ENCODE results near the gene ZNF536.

The ZNF536 gene

GRCh38 chr19:30361721-30362120, 10.5 kb upstream of the ZNF536 start:
- H3K4me3 ChIP-seq (ENCODE audit: low read depth, low read length) = no peak overlapping the region

GRCh38 chr19:30362156-30362754, 9.9 kb upstream of the ZNF536 start:
- no peak overlapping the region for H3K4me3 ChIP-seq (ENCODE audit: low read depth, low read length)

GRCh38 chr19:30363073-30363472, 9.1 kb upstream of the ZNF536 start:
- no peak overlapping the region for H3K4me3 ChIP-seq (ENCODE audit: low read depth, low read length)

- no peak overlapping the region for H3K4me3 ChIP-seq (ENCODE audit: low read depth, low read length)
Observed at GRCh38 chr19:30364866-30365800, 7.1 kb upstream of the ZNF536 start.

GRCh38 chr19:30366282-30366681, 5.9 kb upstream of the ZNF536 start:
- H3K4me3 ChIP-seq (ENCODE audit: low read depth, low read length) = no peak overlapping the region

GRCh38 chr19:30367006-30367405, 5.2 kb upstream of the ZNF536 start:
- H3K4me3 ChIP-seq (ENCODE audit: low read depth, low read length) = no peak overlapping the region

GRCh38 chr19:30367421-30367820, 4.8 kb upstream of the ZNF536 start:
- H3K4me3 ChIP-seq (ENCODE audit: low read depth, low read length) = no peak overlapping the region

- no peak overlapping the region for H3K4me3 ChIP-seq (ENCODE audit: low read depth, low read length)
Observed at GRCh38 chr19:30369833-30370232, 2.4 kb upstream of the ZNF536 start.

- no peak overlapping the region for H3K4me3 ChIP-seq (ENCODE audit: low read depth, low read length)
Observed at GRCh38 chr19:30371161-30371836, 885 bp upstream of the ZNF536 start.

GRCh38 chr19:30373593-30373992, 1.4 kb downstream of the ZNF536 start:
- no peak overlapping the region for H3K4me3 ChIP-seq (ENCODE audit: low read depth, low read length)

GRCh38 chr19:30374539-30374864, 2.3 kb downstream of the ZNF536 start:
- H3K4me3 ChIP-seq (ENCODE audit: low read depth, low read length) = peak overlapping the region; percentile 31

- peak overlapping the region; percentile 31 for H3K4me3 ChIP-seq (ENCODE audit: low read depth, low read length)
Observed at GRCh38 chr19:30374865-30375552, 2.8 kb downstream of the ZNF536 start.

GRCh38 chr19:30375553-30376031, 3.4 kb downstream of the ZNF536 start:
- peak overlapping the region; percentile 31 for H3K4me3 ChIP-seq (ENCODE audit: low read depth, low read length)

- H3K4me3 ChIP-seq (ENCODE audit: low read depth, low read length) = no peak overlapping the region
Observed at GRCh38 chr19:30376272-30376671, 4.1 kb downstream of the ZNF536 start.

GRCh38 chr19:30376826-30377425, 4.7 kb downstream of the ZNF536 start:
- no peak overlapping the region for H3K4me3 ChIP-seq (ENCODE audit: low read depth, low read length)

GRCh38 chr19:30378701-30379100, 6.5 kb downstream of the ZNF536 start:
- H3K4me3 ChIP-seq (ENCODE audit: low read depth, low read length) = no peak overlapping the region

GRCh38 chr19:30379841-30380610, 7.8 kb downstream of the ZNF536 start:
- H3K4me3 ChIP-seq (ENCODE audit: low read depth, low read length) = no peak overlapping the region

GRCh38 chr19:30381366-30381765, 9.2 kb downstream of the ZNF536 start:
- no peak overlapping the region for H3K4me3 ChIP-seq (ENCODE audit: low read depth, low read length)

GRCh38 chr19:30385174-30385573, 13.0 kb downstream of the ZNF536 start:
- H3K4me3 ChIP-seq (ENCODE audit: low read depth, low read length) = no peak overlapping the region

GRCh38 chr19:30385666-30386065, 13.5 kb downstream of the ZNF536 start:
- no peak overlapping the region for H3K4me3 ChIP-seq (ENCODE audit: low read depth, low read length)

Data from iPS-11a (cell line).